VCaP (cell line): ENCODE results near the gene PAPPA2.

Experiments
- H3K27ac ChIP-seq: fragments of 450-650 bp; 2 replicates; pipeline ENCODE4 v1.5.1; 2017
- TF ChIP-seq, protein P1 (sequence below): fragments of 450-650 bp; conservative IDR thresholded peaks from 2 replicates; pipeline ENCODE4 v1.5.1; 2017; ENCODE audit warnings: mild to moderate bottlenecking, moderate library complexity

The PAPPA2 gene

GRCh38 chr1:176638713-176639526 is 175.9 kb downstream of the PAPPA2 start:
- TF ChIP-seq, protein P1, sequence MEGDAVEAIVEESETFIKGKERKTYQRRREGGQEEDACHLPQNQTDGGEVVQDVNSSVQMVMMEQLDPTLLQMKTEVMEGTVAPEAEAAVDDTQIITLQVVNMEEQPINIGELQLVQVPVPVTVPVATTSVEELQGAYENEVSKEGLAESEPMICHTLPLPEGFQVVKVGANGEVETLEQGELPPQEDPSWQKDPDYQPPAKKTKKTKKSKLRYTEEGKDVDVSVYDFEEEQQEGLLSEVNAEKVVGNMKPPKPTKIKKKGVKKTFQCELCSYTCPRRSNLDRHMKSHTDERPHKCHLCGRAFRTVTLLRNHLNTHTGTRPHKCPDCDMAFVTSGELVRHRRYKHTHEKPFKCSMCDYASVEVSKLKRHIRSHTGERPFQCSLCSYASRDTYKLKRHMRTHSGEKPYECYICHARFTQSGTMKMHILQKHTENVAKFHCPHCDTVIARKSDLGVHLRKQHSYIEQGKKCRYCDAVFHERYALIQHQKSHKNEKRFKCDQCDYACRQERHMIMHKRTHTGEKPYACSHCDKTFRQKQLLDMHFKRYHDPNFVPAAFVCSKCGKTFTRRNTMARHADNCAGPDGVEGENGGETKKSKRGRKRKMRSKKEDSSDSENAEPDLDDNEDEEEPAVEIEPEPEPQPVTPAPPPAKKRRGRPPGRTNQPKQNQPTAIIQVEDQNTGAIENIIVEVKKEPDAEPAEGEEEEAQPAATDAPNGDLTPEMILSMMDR: no peak
- no peak overlapping the region for H3K27ac ChIP-seq

DNA sequence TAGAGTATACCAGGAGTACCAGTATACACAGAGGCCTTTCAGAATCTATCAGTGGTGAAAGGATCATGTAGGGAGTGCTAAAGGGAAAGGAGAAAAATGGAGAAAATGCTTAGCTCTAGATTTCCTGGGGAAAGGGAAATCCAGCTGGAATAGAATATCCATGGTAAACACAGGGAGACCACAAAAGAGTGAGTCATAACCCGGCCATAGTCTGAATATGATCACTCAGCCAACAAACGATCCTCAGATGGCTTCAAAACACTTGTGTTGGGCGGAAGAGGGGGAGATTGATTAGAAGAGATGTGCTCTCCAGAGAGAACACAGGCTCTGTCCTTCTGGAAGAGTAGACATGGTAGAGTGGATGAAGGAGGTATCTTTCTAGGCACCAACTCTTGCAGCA is 180.6 kb downstream of the PAPPA2 start:
- TF ChIP-seq, protein P1: no peak
- H3K27ac ChIP-seq: no peak overlapping the region

DNA sequence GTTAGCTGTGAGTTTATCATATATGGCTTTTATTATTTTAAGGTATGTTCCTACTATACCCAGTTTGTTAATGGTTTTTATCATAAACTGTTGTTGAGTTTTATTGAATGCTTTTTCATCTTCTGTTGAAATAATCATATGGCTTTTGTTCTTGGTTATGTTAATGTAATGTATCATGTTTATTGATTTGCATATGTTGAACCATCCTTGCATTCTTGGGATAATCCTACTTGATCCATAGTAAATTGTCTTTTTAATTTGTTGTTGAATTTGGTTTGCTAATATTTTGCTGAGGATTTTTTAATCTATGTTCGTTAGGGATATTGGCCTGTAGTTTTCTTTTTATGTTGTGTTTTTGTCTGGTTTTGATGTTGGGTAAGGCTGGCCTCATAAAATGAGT is 185.6 kb downstream of the PAPPA2 start:
- no peak overlapping the region for H3K27ac ChIP-seq
- TF ChIP-seq, protein P1: no peak

DNA sequence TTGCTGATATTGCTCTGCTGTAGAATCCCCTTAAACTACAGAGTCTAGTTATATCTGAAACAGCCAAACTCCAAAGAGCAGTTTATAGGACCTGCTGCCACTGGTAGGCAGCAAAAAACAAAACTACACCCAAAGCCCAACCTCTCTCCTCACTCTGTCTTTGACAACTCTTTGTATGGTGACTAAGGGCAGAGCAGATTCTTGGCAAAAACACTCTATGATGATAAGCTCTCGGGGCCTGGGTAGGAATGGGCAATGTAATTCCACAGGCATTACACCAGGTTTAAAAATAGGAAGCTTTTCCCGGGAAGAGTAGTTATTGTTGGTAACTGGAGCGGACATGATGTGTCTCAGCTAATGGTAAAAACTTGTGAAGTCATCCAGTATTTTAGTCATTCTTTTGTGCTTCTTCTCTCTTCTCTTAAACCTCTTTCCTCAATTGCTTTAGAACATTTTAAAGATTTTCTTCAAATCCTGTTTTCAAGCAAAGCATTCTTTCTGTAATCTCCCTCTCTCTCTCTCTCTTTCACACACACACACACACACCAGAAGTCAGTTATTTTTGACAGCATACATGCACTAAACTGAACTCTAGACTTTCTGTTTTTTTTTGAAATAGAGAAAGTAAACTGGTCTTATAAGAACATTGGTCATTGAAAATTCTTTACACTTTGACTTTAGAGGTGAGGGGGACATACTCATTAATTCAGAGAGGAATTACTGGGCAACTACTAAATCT is 193.5 kb downstream of the PAPPA2 start:
- no peak overlapping the region for H3K27ac ChIP-seq
- TF ChIP-seq, protein P1: no peak

DNA sequence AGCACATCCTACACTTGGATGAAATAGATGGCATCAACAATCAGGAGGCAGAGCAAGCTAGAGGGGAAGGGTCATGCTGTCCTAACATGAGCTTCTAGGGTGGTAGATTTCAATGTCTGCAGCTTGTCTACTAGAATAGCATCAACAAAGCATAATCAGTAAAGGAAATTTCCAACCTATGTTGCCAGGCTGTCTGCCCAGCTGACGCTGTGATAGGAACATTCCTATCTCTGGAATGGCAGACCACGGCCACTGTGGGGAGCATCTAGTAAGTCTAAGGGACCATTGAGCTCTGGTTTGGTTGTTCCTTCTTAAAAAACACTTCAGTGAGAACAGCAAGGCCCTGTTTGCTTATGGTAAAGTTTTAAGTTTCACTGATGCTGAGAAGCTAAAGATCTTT is 206.8 kb downstream of the PAPPA2 start:
- TF ChIP-seq, protein P1: no peak
- no peak overlapping the region for H3K27ac ChIP-seq

- no peak overlapping the region for H3K27ac ChIP-seq
- TF ChIP-seq, protein P1: no peak; the same call in 1 of the 2 replicates
These were observed 207.9 kb downstream of the PAPPA2 start for GRCh38 chr1:176670853-176671252.

GRCh38 chr1:176682830-176683535 is 220.0 kb downstream of the PAPPA2 start:
- H3K27ac ChIP-seq: no peak overlapping the region
- TF ChIP-seq, protein P1: no peak
